Measurements from ENCODE around the gene FYB1. TPM values are rescaled to one million over a fixed set of nuclear protein-coding genes. Genes with fewer than 3 reads are reported as not detected.
"Not testable (repeated sequence)": the region's sequence is repeated elsewhere in the genome, so short reads cannot be mapped to it uniquely, and the experiment has no call there.

The FYB1 gene
- total RNA-seq, 1 donor from 2014 or later, result 74.1 TPM

- Histone ChIP-seq H3K27me3 (no peaks in the 10 kb centered on the region), H3K9me3 (peaks cover 0 to 15% of the 10 kb centered on the region in 2 donors), H3K27ac (no peak overlapping the region), H3K36me3 (no peaks in the 10 kb centered on the region), H3K4me3 (no peak overlapping the region), H3K4me1 (no peaks in the 10 kb centered on the region)
- DNase-seq (ENCODE audit: low spot score in 2 of 2), result no peak
- intact Hi-C loops (cut with DNase I), result no loop called here
- TF ChIP-seq CTCF (IDR thresholded peaks at IDR 0.05), result no peak
These were observed 17.4 kb upstream of the FYB1 start for GRCh38 chr5:39236718-39237117.

- TF ChIP-seq CTCF (IDR thresholded peaks at IDR 0.05), result no peak
- Histone ChIP-seq H3K27ac (no peak overlapping the region), H3K27me3 (no peaks in the 10 kb centered on the region), H3K4me3 (no peak overlapping the region), H3K4me1 (no peaks in the 10 kb centered on the region), H3K9me3 (peaks cover 0 to 6% of the 10 kb centered on the region in 2 donors), H3K36me3 (no peaks in the 10 kb centered on the region)
- intact Hi-C loops (cut with DNase I), result no loop called here
- DNase-seq (ENCODE audit: low spot score in 2 of 2), result no peak
These were observed 16.3 kb upstream of the FYB1 start for GRCh38 chr5:39235648-39236047.

GRCh38 chr5:39234494-39234893 is 15.1 kb upstream of the FYB1 start:
- intact Hi-C loops (cut with DNase I); H3K27ac ChIP-seq; H3K36me3 ChIP-seq; H3K4me1 ChIP-seq; H3K9me3 ChIP-seq; DNase-seq (ENCODE audit: low spot score in 2 of 2); H3K27me3 ChIP-seq; H3K4me3 ChIP-seq: not testable (repeated sequence)

GRCh38 chr5:39233783-39234182 is 14.4 kb upstream of the FYB1 start:
- H3K36me3 ChIP-seq, result no peaks in the 10 kb centered on the region
- no peak overlapping the region for H3K27ac ChIP-seq
- H3K9me3 ChIP-seq, result no peaks in the 10 kb centered on the region
- H3K4me1 ChIP-seq, result no peaks in the 10 kb centered on the region
- no peak for DNase-seq (ENCODE audit: low spot score in 2 of 2)
- H3K4me3 ChIP-seq, result no peak overlapping the region
- intact Hi-C loops (cut with DNase I), result no loop called here
- no peak for TF ChIP-seq CTCF (IDR thresholded peaks at IDR 0.05)
- H3K27me3 ChIP-seq, result no peaks in the 10 kb centered on the region

GRCh38 chr5:39231705-39232525 is 12.6 kb upstream of the FYB1 start:
- Histone ChIP-seq H3K27ac (no peak overlapping the region), H3K9me3 (no peaks in the 10 kb centered on the region), H3K27me3 (no peaks in the 10 kb centered on the region), H3K4me3 (no peak overlapping the region), H3K4me1 (no peaks in the 10 kb centered on the region), H3K36me3 (no peaks in the 10 kb centered on the region)
- no peak for DNase-seq (ENCODE audit: low spot score in 2 of 2)
- intact Hi-C loops (cut with DNase I), result no loop called here
- no peak for TF ChIP-seq CTCF (IDR thresholded peaks at IDR 0.05)

GRCh38 chr5:39228596-39228995 is 9.2 kb upstream of the FYB1 start:
- H3K4me1 ChIP-seq, result no peaks in the 10 kb centered on the region
- H3K9me3 ChIP-seq, result no peaks in the 10 kb centered on the region
- H3K27me3 ChIP-seq, result no peaks in the 10 kb centered on the region
- no peak overlapping the region for H3K4me3 ChIP-seq
- H3K27ac ChIP-seq, result no peak overlapping the region
- H3K36me3 ChIP-seq, result no peaks in the 10 kb centered on the region
- intact Hi-C loops (cut with DNase I), result no loop called here
- TF ChIP-seq CTCF (IDR thresholded peaks at IDR 0.05), result no peak
- no peak for DNase-seq (ENCODE audit: low spot score in 2 of 2)
